ENCODE measurements around the gene RPH3AL. TPM values are rescaled to one million over a fixed set of nuclear protein-coding genes. Genes with fewer than 3 reads are reported as not detected.

Gene RPH3AL
- total RNA-seq, 1 experiment from 2014 or later: 26.0 TPM

DNA sequence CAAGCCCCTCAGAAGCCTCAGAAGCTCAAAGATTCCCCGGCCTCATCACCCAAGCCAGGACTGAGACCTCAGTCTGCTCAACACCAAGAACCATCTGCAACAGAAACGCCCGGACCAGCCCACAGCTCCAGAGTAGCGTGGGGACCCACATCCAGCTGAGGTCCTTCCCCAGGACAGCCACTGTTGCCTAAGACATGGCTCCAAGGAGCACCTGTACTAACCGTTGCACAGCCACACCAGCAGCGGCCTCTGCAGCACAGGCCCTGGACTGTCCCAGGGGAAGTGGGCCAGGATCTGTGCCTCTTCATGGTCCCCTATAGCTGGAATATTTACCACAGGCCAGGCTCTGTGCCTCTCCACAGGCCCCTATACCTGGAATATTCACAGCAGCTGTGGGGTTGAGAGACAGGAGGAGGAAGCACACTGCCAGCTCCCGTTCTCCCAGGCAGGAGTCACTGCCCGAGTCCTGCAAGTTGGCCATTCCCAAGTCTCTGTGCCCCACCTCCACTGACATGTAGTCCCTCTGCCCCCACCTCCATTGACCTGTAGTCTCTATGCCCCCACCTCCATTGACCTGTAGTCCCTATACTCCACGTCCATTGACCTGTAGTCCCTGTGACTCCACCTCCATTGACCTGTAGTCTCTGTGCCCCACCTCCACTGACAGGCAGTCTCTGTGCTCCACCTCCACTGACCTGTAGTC, 38.5 kb downstream of the RPH3AL start:
- H3K27me3 ChIP-seq (ENCODE audit: insufficient read depth, low read depth): no peaks in the 10 kb centered on the region
- H3K9me3 ChIP-seq (ENCODE audit: insufficient read depth, low read depth): no peaks in the 10 kb centered on the region
- DNase-seq: no peak
- H3K4me2 ChIP-seq: no peak overlapping the region
- no peaks in the 10 kb centered on the region for H3F3A ChIP-seq (ENCODE audit: insufficient read depth, low read depth)
- intact Hi-C loops (cut with micrococcal nuclease; ENCODE audit: unreplicated experiment): no loop called here
- no peak overlapping the region for H2AFZ ChIP-seq
- H3K79me2 ChIP-seq (ENCODE audit: low read depth): no peaks in the 10 kb centered on the region
- no peaks in the 10 kb centered on the region for H4K20me1 ChIP-seq (ENCODE audit: insufficient read depth)
- H3K4me1 ChIP-seq (replicated peaks; ENCODE audit: insufficient read depth): no peaks in the 10 kb centered on the region
- H3K9me2 ChIP-seq (ENCODE audit: insufficient read depth): no peaks in the 10 kb centered on the region
- no peaks in the 10 kb centered on the region for H3K36me3 ChIP-seq (ENCODE audit: low read depth)
- TF ChIP-seq, protein P1, sequence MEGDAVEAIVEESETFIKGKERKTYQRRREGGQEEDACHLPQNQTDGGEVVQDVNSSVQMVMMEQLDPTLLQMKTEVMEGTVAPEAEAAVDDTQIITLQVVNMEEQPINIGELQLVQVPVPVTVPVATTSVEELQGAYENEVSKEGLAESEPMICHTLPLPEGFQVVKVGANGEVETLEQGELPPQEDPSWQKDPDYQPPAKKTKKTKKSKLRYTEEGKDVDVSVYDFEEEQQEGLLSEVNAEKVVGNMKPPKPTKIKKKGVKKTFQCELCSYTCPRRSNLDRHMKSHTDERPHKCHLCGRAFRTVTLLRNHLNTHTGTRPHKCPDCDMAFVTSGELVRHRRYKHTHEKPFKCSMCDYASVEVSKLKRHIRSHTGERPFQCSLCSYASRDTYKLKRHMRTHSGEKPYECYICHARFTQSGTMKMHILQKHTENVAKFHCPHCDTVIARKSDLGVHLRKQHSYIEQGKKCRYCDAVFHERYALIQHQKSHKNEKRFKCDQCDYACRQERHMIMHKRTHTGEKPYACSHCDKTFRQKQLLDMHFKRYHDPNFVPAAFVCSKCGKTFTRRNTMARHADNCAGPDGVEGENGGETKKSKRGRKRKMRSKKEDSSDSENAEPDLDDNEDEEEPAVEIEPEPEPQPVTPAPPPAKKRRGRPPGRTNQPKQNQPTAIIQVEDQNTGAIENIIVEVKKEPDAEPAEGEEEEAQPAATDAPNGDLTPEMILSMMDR (conservative IDR thresholded peaks at IDR 0.05): no peak
- no peak for TF ChIP-seq EZH2 (IDR thresholded peaks at IDR 0.05; ENCODE audit: low read depth)
- POLR2A ChIA-PET (ENCODE audit: unreplicated experiment): no interaction called here
- H3K4me3 ChIP-seq: no peak overlapping the region
- CTCF ChIA-PET: no interaction called here
- H3K27ac ChIP-seq: no peak overlapping the region
- BruUV-seq (replicated peaks): no TSS peak

DNA sequence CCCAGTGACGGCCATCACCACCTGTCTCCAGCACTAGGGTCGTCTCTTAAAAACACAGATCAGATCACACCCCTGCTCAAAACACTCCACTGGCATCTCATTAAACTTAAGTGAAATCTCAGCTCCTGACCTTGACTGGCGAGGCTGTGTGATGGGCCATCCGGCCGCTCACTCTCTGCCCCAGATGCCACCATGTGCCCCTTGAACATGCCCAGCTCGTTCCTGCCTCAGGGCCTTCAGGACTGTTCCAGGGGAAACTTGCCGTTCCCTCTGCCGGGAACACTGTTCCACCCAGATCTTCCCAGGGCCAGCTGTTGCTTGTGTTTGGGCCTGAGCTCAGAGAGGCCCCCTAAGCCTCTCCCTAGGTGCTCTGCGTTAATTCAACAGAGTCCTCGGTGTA, 39.4 kb downstream of the RPH3AL start:
- no peak for TF ChIP-seq EZH2 (IDR thresholded peaks at IDR 0.05; ENCODE audit: low read depth)
- TF ChIP-seq, protein P1 (conservative IDR thresholded peaks at IDR 0.05): no peak
- intact Hi-C loops (cut with micrococcal nuclease; ENCODE audit: unreplicated experiment): no loop called here
- H3K4me2 ChIP-seq: no peak overlapping the region
- H3K79me2 ChIP-seq (ENCODE audit: low read depth): no peaks in the 10 kb centered on the region
- no peaks in the 10 kb centered on the region for H3K4me1 ChIP-seq (replicated peaks; ENCODE audit: insufficient read depth)
- no peak for DNase-seq
- ChIA-PET CTCF (no interaction called here), POLR2A (ENCODE audit: unreplicated experiment) (no interaction called here)
- no peak overlapping the region for H2AFZ ChIP-seq
- no peak overlapping the region for H3K27ac ChIP-seq
- no peaks in the 10 kb centered on the region for H3K9me2 ChIP-seq (ENCODE audit: insufficient read depth)
- H4K20me1 ChIP-seq (ENCODE audit: insufficient read depth): no peaks in the 10 kb centered on the region
- BruUV-seq (replicated peaks): no TSS peak
- H3K9me3 ChIP-seq (ENCODE audit: insufficient read depth, low read depth): no peaks in the 10 kb centered on the region
- no peaks in the 10 kb centered on the region for H3K27me3 ChIP-seq (ENCODE audit: insufficient read depth, low read depth)
- H3K4me3 ChIP-seq: no peak overlapping the region
- no peaks in the 10 kb centered on the region for H3K36me3 ChIP-seq (ENCODE audit: low read depth)
- no peaks in the 10 kb centered on the region for H3F3A ChIP-seq (ENCODE audit: insufficient read depth, low read depth)

DNA sequence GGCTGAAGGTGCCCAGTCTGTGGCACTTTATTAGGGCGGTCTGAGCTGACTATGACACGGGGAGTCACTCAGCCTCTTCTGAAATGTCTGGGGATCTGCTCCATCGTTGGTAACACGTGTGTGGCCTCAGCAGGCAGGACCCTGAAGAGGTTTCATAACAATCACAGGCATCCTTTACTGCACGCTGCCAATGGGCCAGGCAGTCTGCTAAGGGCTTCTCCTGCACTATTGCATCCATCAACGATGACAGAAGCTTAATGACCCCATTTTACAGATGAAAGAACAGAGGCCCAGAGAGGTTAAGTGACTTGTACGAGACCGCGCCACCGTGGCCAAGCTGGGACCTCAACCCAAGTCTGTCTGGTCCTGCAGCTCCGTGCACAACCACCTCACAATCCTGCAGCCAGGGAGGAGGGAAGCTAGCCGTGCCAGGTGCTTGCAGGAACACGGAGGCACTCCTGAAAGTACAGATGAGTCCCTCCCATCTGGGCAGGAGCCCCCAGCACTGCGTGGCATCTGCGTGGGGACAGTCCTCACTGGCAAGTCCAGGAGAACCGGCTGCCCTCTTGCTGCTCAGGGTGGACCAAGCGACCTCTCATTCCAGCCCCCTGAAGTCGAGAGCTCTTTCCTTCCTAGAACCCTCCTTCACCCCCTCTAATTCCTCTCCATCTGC, 40.0 kb downstream of the RPH3AL start:
- H3K9me2 ChIP-seq (ENCODE audit: insufficient read depth): no peaks in the 10 kb centered on the region
- no peaks in the 10 kb centered on the region for H3K36me3 ChIP-seq (ENCODE audit: low read depth)
- H3K79me2 ChIP-seq (ENCODE audit: low read depth): no peaks in the 10 kb centered on the region
- ChIA-PET CTCF (interaction anchor here (0.5 kb wide), 1 partner anchor 35 kb away, joined by 3 read pairs; no protein-coding TSS in a partner anchor), POLR2A (ENCODE audit: unreplicated experiment) (no interaction called here)
- BruUV-seq (replicated peaks): no TSS peak
- no peaks in the 10 kb centered on the region for H3K4me1 ChIP-seq (replicated peaks; ENCODE audit: insufficient read depth)
- no peaks in the 10 kb centered on the region for H4K20me1 ChIP-seq (ENCODE audit: insufficient read depth)
- peak in 1 of 2 experiments; percentile 25 for DNase-seq
- H3K4me3 ChIP-seq: no peak overlapping the region
- no peaks in the 10 kb centered on the region for H3F3A ChIP-seq (ENCODE audit: insufficient read depth, low read depth)
- no peak overlapping the region for H2AFZ ChIP-seq
- H3K9me3 ChIP-seq (ENCODE audit: insufficient read depth, low read depth): no peaks in the 10 kb centered on the region
- TF ChIP-seq, protein P1 (conservative IDR thresholded peaks at IDR 0.05): no peak
- TF ChIP-seq EZH2 (IDR thresholded peaks at IDR 0.05; ENCODE audit: low read depth): no peak
- no peak overlapping the region for H3K4me2 ChIP-seq
- intact Hi-C loops (cut with micrococcal nuclease; ENCODE audit: unreplicated experiment): no loop called here
- H3K27me3 ChIP-seq (ENCODE audit: insufficient read depth, low read depth): no peaks in the 10 kb centered on the region
- H3K27ac ChIP-seq: no peak overlapping the region
